ENCODE data around the gene CCDC152. TPM values are rescaled to one million over a fixed set of nuclear protein-coding genes. Genes with fewer than 3 reads are reported as not detected.

Gene CCDC152
- total and polyA plus RNA-seq, 2 of the 13 experiments (the other 11 are each of a cell fraction or from before 2014, with no cell fraction given) = 0.20 to 0.36 TPM

DNA sequence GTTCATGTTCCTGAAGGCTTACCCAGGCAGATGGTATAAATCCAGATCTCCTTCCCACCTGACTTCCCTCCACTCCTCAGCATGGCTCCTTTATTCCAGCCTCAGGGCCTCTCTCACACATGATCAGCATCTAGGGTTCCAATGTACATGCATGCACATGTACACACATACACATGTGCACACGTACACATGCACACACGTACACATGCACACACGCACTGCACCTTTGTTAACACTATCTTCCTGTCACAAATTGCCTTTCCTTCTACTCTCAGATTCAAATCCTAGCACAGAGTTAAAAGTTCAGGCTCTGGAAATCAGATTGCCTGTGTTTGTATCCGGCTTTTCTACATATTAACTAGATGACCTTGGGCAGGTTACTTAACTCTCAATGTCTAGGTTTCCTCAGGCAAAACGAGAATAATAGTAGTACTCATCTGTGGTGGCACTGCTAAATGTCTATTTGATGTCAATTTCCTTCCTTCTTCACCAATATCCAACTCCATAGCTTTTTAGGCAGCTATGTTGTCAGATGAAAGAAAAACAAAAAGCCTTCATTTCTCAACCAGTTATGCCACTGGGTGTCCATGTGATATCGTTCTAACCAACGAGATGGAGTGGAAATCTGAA is 67.8 kb downstream of the CCDC152 start (continued):
- TF ChIP-seq, protein P1, sequence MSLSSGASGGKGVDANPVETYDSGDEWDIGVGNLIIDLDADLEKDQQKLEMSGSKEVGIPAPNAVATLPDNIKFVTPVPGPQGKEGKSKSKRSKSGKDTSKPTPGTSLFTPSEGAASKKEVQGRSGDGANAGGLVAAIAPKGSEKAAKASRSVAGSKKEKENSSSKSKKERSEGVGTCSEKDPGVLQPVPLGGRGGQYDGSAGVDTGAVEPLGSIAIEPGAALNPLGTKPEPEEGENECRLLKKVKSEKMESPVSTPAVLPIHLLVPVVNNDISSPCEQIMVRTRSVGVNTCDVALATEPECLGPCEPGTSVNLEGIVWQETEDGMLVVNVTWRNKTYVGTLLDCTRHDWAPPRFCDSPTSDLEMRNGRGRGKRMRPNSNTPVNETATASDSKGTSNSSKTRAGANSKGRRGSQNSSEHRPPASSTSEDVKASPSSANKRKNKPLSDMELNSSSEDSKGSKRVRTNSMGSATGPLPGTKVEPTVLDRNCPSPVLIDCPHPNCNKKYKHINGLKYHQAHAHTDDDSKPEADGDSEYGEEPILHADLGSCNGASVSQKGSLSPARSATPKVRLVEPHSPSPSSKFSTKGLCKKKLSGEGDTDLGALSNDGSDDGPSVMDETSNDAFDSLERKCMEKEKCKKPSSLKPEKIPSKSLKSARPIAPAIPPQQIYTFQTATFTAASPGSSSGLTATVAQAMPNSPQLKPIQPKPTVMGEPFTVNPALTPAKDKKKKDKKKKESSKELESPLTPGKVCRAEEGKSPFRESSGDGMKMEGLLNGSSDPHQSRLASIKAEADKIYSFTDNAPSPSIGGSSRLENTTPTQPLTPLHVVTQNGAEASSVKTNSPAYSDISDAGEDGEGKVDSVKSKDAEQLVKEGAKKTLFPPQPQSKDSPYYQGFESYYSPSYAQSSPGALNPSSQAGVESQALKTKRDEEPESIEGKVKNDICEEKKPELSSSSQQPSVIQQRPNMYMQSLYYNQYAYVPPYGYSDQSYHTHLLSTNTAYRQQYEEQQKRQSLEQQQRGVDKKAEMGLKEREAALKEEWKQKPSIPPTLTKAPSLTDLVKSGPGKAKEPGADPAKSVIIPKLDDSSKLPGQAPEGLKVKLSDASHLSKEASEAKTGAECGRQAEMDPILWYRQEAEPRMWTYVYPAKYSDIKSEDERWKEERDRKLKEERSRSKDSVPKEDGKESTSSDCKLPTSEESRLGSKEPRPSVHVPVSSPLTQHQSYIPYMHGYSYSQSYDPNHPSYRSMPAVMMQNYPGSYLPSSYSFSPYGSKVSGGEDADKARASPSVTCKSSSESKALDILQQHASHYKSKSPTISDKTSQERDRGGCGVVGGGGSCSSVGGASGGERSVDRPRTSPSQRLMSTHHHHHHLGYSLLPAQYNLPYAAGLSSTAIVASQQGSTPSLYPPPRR (CRISPR knock-in tag; IDR thresholded peaks at IDR 0.05; ENCODE audit: borderline replicate concordance) = peak; percentile 75

DNA sequence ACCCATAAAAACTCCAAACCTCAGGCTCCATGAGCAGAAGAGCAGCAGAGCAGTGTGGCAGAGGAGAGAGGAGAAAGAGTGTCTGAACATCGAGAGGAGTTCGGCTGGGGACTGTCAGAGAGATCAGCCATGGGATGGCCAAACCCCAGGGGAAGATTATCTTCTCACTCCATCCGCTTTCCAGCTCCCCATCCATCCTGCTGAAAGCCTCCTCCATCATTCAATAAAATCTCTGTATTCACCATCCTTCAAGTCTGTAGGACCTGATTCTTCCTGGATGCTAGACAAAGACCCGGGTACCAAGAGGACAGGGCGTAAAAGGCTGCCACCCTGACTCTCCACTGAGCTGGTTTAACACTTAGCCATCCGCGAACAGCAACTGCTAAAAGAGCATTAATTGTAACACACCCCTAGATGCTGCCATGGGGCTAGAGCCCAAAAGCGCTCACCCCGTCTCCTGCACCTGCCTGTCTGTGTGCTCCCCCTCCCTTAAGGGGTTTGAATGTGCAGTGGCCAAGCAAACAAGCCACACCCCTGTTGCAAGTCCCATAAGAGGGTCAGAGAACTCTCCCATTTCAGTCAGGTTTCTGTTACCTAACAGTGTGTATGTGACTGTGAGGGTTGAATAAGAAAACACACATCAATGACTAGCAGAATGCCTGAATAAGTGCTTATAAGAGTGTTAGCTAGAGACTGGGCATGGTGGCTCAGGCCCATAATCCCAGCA is 69.0 kb downstream of the CCDC152 start:
- Histone ChIP-seq H3K27me3 (ENCODE audit: control insufficient read depth in 1 of 2, insufficient read depth in 2 of 2, low read length in 2 of 2) (no peaks in the 10 kb centered on the region), H3K9me3 (ENCODE audit: low read length) (no peaks in the 10 kb centered on the region), H2AFZ (ENCODE audit: low read length) (no peak overlapping the region), H3K4me2 (ENCODE audit: low read depth, low read length) (peak overlapping the region; percentile 84), H4K20me1 (ENCODE audit: insufficient read depth, low read length) (no peaks in the 10 kb centered on the region), H3K4me3 (replicated peaks in 1 of 3; ENCODE audit: insufficient read depth in 1 of 3, low read depth in 2 of 3, low read length in 3 of 3) (peak overlapping the region; percentile 37 to 63 (median 56); a peak in 5 of 6 replicates), H3K36me3 (replicated peaks in 1 of 2; ENCODE audit: control insufficient read depth in 1 of 2, insufficient read depth in 2 of 2, low read length in 2 of 2) (no peaks in the 10 kb centered on the region), H3K27ac (ENCODE audit: extremely low read length, insufficient read depth, low read length) (peak overlapping the region; percentile 80), H3K79me2 (ENCODE audit: insufficient read depth, low read length) (peaks cover 94% of the 10 kb centered on the region), H3K9ac (ENCODE audit: insufficient read depth, low read depth, low read length) (peak overlapping the region; percentile 70), H3K4me1 (ENCODE audit: insufficient read depth, low read length) (peaks cover 92% of the 10 kb centered on the region)
- ChIA-PET POLR2A (interaction anchor here (0.9 to 6.1 kb wide), 12 partner anchors 11 to 62 kb away, joined by 3 to 93 read pairs (median 7); partner anchors contain the start of gene SELENOP), CTCF (ENCODE audit: low intra/inter-chr PET ratio, low total read pairs) (no interaction called here)
- ATAC-seq (peak; percentile 20; the same call in 2 of the 3 replicates), DNase-seq (ENCODE audit: low spot score) (peak; percentile 41), FAIRE-seq (no peak)
- 51% methylated on average over 5 of the region's 9 CpGs for WGBS (ENCODE audit: low lambda C conversion rate)
- BruUV-seq (replicated peaks) = no TSS peak
- in situ Hi-C loops (cut with HindIII; ENCODE audit: extremely low pct_ligation_motif_present, low pct_unique_long_range_greater_than_20kb) = no loop called here
- intact Hi-C loops (cut with micrococcal nuclease; ENCODE audit: unreplicated experiment) = loop anchor here (2.0 kb wide), 1 partner anchor 15 kb away; no protein-coding TSS in a partner anchor
- TF ChIP-seq ZMYM4 (CRISPR knock-in tag; IDR thresholded peaks at IDR 0.05) (0 out of 2 replicates have a peak, but pooled peaks have one; percentile 31), NR2F1 (CRISPR knock-in tag; IDR thresholded peaks at IDR 0.05) (no peak), SALL1 (CRISPR knock-in tag; IDR thresholded peaks at IDR 0.05) (peak; percentile 47), SOX5 (CRISPR knock-in tag; IDR thresholded peaks at IDR 0.05; ENCODE audit: borderline replicate concordance) (0 out of 2 replicates have a peak, but pooled peaks have one; percentile 15), FOSL2 (CRISPR knock-in tag; IDR thresholded peaks at IDR 0.05) (no peak), RBM22 (optimal IDR thresholded peaks at IDR 0.05; ENCODE audit: low read length) (no peak)
- TF ChIP-seq, protein P2, sequence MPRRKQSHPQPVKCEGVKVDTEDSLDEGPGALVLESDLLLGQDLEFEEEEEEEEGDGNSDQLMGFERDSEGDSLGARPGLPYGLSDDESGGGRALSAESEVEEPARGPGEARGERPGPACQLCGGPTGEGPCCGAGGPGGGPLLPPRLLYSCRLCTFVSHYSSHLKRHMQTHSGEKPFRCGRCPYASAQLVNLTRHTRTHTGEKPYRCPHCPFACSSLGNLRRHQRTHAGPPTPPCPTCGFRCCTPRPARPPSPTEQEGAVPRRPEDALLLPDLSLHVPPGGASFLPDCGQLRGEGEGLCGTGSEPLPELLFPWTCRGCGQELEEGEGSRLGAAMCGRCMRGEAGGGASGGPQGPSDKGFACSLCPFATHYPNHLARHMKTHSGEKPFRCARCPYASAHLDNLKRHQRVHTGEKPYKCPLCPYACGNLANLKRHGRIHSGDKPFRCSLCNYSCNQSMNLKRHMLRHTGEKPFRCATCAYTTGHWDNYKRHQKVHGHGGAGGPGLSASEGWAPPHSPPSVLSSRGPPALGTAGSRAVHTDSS (CRISPR knock-in tag; conservative IDR thresholded peaks at IDR 0.05) = no peak
- TF ChIP-seq, protein P3, sequence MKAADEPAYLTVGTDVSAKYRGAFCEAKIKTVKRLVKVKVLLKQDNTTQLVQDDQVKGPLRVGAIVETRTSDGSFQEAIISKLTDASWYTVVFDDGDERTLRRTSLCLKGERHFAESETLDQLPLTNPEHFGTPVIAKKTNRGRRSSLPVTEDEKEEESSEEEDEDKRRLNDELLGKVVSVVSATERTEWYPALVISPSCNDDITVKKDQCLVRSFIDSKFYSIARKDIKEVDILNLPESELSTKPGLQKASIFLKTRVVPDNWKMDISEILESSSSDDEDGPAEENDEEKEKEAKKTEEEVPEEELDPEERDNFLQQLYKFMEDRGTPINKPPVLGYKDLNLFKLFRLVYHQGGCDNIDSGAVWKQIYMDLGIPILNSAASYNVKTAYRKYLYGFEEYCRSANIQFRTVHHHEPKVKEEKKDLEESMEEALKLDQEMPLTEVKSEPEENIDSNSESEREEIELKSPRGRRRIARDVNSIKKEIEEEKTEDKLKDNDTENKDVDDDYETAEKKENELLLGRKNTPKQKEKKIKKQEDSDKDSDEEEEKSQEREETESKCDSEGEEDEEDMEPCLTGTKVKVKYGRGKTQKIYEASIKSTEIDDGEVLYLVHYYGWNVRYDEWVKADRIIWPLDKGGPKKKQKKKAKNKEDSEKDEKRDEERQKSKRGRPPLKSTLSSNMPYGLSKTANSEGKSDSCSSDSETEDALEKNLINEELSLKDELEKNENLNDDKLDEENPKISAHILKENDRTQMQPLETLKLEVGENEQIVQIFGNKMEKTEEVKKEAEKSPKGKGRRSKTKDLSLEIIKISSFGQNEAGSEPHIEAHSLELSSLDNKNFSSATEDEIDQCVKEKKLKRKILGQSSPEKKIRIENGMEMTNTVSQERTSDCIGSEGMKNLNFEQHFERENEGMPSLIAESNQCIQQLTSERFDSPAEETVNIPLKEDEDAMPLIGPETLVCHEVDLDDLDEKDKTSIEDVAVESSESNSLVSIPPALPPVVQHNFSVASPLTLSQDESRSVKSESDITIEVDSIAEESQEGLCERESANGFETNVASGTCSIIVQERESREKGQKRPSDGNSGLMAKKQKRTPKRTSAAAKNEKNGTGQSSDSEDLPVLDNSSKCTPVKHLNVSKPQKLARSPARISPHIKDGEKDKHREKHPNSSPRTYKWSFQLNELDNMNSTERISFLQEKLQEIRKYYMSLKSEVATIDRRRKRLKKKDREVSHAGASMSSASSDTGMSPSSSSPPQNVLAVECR (CRISPR knock-in tag; IDR thresholded peaks at IDR 0.05; ENCODE audit: borderline replicate concordance) = peak; percentile 24; the same call in 1 of the 2 replicates

Data from HepG2 (cell line).